K562 (cell line): ENCODE results near the gene BDKRB2. TPM values are rescaled to one million over a fixed set of nuclear protein-coding genes. Genes with fewer than 3 reads are reported as not detected.

Source experiments
- CSDE1 ChIP-seq, 2 experiments: fragments of 450-650 bp; IDR thresholded peaks; 2 replicates each; pipeline ENCODE4 v1.6.1; 2016; ENCODE audit warnings: mild to moderate bottlenecking in 1 of 2
- ELF4 ChIP-seq: fragments of 450-650 bp; formaldehyde crosslinking; IDR thresholded peaks from 2 replicates; pipeline ENCODE4 v1.4.0; 2022; ENCODE audit warnings: missing genetic modification characterization
- MTF1 ChIP-seq: fragments of 250-450 bp; sonication (Bioruptor Pico); IDR thresholded peaks from 2 replicates; pipeline ENCODE4 v1.9.0; 2021; ENCODE audit warnings: moderate library complexity, mild to moderate bottlenecking, inconsistent platforms, borderline replicate concordance
- SRF ChIP-seq, 2 experiments: fragments of 250-450, 450-650 bp in 1 of 2; sonication (Bioruptor Pico) in 1 of 2; sonication (generic) in 1 of 2; formaldehyde crosslinking; IDR thresholded peaks; 2 replicates each; pipeline versions ENCODE4 v1.5.0 to v1.5.1; 2020 to 2022; ENCODE audit warnings: mild to moderate bottlenecking in 1 of 2, missing genetic modification reagents in 1 of 2
- XRCC4 ChIP-seq: IDR thresholded peaks from one replicate; pipeline ENCODE4 v1.6.1; 2011; ENCODE audit not compliant: insufficient read depth, insufficient read length; ENCODE audit errors: extremely low read depth
- ZNF133 ChIP-seq: fragments of 250-450 bp; sonication (Bioruptor Pico); IDR thresholded peaks from 2 replicates; pipeline ENCODE4 v1.4.0; 2020; ENCODE audit warnings: mild to moderate bottlenecking
- ZNF707 ChIP-seq: fragments of 250-450 bp; sonication (Bioruptor Pico); conservative IDR thresholded peaks from 2 replicates; pipeline ENCODE4 v1.8.0; 2022; ENCODE audit warnings: inconsistent platforms, mild to moderate bottlenecking, moderate library complexity
- polyA plus RNA-seq, 8 experiments: library from polyadenylated mRNA; depleted of rRNA in 4 of 8; stranded (reverse) in 5 of 8; unstranded in 3 of 8; fragments of >200 nt; fragmentation: Nextera tagmentation in 2 of 8; fragmentation: Illumina TruSeq in 1 of 8; extraction: Ambion mirVana in 2 of 8; extraction: Trizol in 1 of 8; gene quantifications; 2 replicates each; pipeline versions ENCODE4 v1.2.1 to v1.2.3, GENCODE V29; 2011 to 2014; ENCODE audit warnings: inconsistent platforms in 1 of 8, missing spikeins in 1 of 8
- total RNA-seq, 7 experiments: library from RNA; depleted of rRNA in 6 of 7; stranded (reverse); fragments of >200 nt in 6 of 7; fragmentation: Illumina TruSeq in 2 of 7; extraction: Trizol in 2 of 7; gene quantifications; 2 replicates each; pipeline versions ENCODE4 v1.2.1 to v1.2.3, GENCODE V29; 2011 to 2021; ENCODE audit warnings: low replicate concordance in 1 of 7
- TF ChIP-seq, protein P1 (sequence below): sonication (generic); formaldehyde crosslinking; IDR thresholded peaks from 2 replicates; pipeline ENCODE4 v1.8.0; 2023; ENCODE audit warnings: mild to moderate bottlenecking, missing genetic modification reagents
- TF ChIP-seq, protein P2 (sequence below): fragments of 450-650 bp; formaldehyde crosslinking; IDR thresholded peaks from 2 replicates; pipeline ENCODE4 v1.4.0; 2022; ENCODE audit warnings: missing genetic modification characterization
- TF ChIP-seq, protein P3 (sequence below), 2 experiments: fragments of 450-650 bp; IDR thresholded peaks; 2 replicates each; pipeline ENCODE4 v1.6.1; 2016; ENCODE audit warnings: mild to moderate bottlenecking in 2 of 2, borderline replicate concordance in 1 of 2, low read depth in 1 of 2, moderate library complexity in 1 of 2

BDKRB2 gene
- total and polyA plus RNA-seq, 9 of the 15 experiments (the other 6 are each of a cell fraction or from before 2014, with no cell fraction given) = 0.02 TPM; not detected in 8

DNA sequence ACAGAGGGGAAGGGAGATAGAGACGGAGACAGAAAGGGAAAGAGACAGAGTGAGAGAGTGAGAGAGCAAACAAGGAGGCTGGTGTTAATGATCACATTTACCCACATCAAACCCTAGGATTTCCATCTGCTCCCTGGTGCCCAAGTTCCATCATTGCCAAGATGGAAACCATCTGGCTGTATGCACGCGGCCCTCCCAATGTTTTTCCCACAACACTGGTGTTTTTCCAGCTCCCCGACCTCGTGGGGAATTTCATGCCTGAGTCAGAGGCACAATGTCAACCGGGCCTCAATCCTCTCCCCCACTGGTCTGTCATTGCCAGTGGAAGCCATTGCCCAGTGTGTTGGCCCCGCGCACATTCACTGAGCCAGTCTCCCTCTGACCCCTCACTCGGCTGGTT is 19.9 kb upstream of the BDKRB2 start (continued):
- TF ChIP-seq, protein P1, sequence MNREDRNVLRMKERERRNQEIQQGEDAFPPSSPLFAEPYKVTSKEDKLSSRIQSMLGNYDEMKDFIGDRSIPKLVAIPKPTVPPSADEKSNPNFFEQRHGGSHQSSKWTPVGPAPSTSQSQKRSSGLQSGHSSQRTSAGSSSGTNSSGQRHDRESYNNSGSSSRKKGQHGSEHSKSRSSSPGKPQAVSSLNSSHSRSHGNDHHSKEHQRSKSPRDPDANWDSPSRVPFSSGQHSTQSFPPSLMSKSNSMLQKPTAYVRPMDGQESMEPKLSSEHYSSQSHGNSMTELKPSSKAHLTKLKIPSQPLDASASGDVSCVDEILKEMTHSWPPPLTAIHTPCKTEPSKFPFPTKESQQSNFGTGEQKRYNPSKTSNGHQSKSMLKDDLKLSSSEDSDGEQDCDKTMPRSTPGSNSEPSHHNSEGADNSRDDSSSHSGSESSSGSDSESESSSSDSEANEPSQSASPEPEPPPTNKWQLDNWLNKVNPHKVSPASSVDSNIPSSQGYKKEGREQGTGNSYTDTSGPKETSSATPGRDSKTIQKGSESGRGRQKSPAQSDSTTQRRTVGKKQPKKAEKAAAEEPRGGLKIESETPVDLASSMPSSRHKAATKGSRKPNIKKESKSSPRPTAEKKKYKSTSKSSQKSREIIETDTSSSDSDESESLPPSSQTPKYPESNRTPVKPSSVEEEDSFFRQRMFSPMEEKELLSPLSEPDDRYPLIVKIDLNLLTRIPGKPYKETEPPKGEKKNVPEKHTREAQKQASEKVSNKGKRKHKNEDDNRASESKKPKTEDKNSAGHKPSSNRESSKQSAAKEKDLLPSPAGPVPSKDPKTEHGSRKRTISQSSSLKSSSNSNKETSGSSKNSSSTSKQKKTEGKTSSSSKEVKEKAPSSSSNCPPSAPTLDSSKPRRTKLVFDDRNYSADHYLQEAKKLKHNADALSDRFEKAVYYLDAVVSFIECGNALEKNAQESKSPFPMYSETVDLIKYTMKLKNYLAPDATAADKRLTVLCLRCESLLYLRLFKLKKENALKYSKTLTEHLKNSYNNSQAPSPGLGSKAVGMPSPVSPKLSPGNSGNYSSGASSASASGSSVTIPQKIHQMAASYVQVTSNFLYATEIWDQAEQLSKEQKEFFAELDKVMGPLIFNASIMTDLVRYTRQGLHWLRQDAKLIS = no peak
- TF ChIP-seq ELF4 (CRISPR knock-in tag) (no peak), MTF1 (no peak), CSDE1 (IDR thresholded peaks at IDR 0.05) (no peak), XRCC4 (no peak), ZNF133 (no peak), SRF (CRISPR knock-in tag; IDR thresholded peaks at IDR 0.05) (no peak), ZNF707 (no peak)
- TF ChIP-seq, protein P2, sequence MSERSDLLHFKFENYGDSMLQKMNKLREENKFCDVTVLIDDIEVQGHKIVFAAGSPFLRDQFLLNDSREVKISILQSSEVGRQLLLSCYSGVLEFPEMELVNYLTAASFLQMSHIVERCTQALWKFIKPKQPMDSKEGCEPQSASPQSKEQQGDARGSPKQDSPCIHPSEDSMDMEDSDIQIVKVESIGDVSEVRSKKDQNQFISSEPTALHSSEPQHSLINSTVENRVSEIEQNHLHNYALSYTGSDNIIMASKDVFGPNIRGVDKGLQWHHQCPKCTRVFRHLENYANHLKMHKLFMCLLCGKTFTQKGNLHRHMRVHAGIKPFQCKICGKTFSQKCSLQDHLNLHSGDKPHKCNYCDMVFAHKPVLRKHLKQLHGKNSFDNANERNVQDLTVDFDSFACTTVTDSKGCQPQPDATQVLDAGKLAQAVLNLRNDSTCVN = no peak
- TF ChIP-seq, protein P3, sequence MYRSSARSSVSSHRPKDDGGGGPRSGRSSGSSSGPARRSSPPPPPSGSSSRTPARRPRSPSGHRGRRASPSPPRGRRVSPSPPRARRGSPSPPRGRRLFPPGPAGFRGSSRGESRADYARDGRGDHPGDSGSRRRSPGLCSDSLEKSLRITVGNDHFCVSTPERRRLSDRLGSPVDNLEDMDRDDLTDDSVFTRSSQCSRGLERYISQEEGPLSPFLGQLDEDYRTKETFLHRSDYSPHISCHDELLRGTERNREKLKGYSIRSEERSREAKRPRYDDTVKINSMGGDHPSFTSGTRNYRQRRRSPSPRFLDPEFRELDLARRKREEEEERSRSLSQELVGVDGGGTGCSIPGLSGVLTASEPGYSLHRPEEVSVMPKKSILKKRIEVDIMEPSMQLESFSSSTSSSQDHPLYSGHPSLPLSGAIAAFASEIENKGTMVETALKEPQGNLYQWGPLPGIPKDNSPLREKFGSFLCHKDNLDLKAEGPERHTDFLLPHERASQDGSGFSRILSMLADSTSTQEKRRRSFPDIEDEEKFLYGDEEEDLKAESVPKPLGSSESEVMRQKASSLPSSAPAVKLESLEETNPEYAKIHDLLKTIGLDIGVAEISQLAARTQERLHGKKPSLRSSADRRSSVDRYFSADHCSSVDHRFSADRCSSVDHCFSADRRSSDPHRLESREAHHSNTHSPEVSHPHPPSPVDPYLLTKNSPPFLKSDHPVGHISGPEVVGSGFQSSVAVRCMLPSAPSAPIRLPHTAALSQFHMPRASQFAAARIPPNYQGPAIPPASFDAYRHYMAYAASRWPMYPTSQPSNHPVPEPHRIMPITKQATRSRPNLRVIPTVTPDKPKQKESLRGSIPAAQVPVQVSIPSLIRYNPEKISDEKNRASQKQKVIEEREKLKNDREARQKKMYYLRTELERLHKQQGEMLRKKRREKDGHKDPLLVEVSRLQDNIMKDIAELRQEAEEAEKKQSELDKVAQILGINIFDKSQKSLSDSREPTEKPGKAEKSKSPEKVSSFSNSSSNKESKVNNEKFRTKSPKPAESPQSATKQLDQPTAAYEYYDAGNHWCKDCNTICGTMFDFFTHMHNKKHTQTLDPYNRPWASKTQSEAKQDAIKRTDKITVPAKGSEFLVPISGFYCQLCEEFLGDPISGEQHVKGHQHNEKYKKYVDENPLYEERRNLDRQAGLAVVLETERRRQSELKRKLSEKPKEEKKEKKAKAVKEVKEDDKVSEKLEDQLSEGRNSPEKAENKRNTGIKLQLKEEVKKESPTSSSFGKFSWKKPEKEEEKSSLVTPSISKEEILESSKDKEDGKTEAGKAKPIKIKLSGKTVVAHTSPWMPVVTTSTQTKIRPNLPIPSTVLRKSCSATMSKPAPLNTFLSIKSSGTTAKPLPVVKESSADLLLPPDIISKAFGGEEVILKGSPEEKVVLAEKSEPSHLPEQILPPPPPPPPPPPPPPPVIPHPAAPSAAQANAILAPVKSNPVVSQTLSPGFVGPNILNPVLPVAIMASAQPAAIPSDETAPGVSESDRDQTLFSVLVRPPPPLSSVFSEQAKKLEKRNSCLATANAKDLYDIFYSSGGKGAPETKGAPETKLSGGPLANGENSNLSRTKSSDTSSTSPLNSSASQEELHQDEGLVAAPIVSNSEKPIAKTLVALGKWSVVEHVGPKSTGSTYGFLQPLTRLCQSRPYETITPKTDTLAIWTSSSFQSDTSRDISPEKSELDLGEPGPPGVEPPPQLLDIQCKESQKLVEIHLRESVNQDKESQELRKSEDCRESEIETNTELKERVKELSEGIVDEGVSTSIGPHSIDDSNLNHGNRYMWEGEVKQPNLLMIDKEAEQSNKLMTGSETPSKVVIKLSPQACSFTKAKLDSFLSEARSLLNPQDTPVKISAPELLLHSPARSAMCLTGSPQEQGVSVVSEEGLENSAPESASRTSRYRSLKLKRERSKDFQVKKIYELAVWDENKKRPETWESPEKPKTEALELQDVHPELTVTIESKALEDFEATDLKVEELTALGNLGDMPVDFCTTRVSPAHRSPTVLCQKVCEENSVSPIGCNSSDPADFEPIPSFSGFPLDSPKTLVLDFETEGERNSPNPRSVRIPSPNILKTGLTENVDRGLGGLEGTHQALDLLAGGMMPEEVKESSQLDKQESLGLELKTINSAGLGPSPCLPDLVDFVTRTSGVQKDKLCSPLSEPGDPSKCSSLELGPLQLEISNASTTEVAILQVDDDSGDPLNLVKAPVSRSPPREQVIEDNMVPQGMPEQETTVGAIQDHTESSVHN (IDR thresholded peaks at IDR 0.05; ENCODE audit: borderline replicate concordance in 1 of 2, low read depth in 1 of 2) = no peak
